NCI-H2196 (cell line): ENCODE measurements around the gene USP34.
"Not testable (repeated sequence)": the region's sequence is repeated elsewhere in the genome, so short reads cannot be mapped to it uniquely, and the experiment has no call there.

Experiments
- DNase-seq: peaks from one replicate; lab custom pipeline; 2025; ENCODE audit not compliant: unreplicated experiment; lab: John Stamatoyannopoulos, UW

Gene USP34

GRCh38 chr2:61461404-61461803 is 9.5 kb downstream of the USP34 start:
- DNase-seq = no peak

GRCh38 chr2:61460163-61460562 is 10.7 kb downstream of the USP34 start:
- no peak for DNase-seq

GRCh38 chr2:61456746-61457420 is 14.0 kb downstream of the USP34 start:
- no peak for DNase-seq

- DNase-seq = no peak
Measured at GRCh38 chr2:61456070-61456745, 14.7 kb downstream of the USP34 start.

GRCh38 chr2:61454972-61455371 is 15.9 kb downstream of the USP34 start:
- DNase-seq = not testable (repeated sequence)

- no peak for DNase-seq
Measured at GRCh38 chr2:61454383-61454782, 16.5 kb downstream of the USP34 start.

GRCh38 chr2:61452392-61452791 is 18.5 kb downstream of the USP34 start:
- DNase-seq = no peak

GRCh38 chr2:61451178-61451577 is 19.7 kb downstream of the USP34 start:
- no peak for DNase-seq

- no peak for DNase-seq
Measured at GRCh38 chr2:61450144-61450543, 20.7 kb downstream of the USP34 start.

GRCh38 chr2:61448229-61448628 is 22.7 kb downstream of the USP34 start:
- DNase-seq = no peak

- not testable (repeated sequence) for DNase-seq
Measured at GRCh38 chr2:61446971-61447370, 23.9 kb downstream of the USP34 start.

GRCh38 chr2:61443342-61444041 is 27.4 kb downstream of the USP34 start:
- DNase-seq = no peak

GRCh38 chr2:61439241-61440002 is 31.5 kb downstream of the USP34 start:
- peak; percentile 54 for DNase-seq

- DNase-seq = no peak
Measured at GRCh38 chr2:61438670-61439069, 32.2 kb downstream of the USP34 start.

GRCh38 chr2:61437170-61437569 is 33.7 kb downstream of the USP34 start:
- no peak for DNase-seq

- DNase-seq = no peak
Measured at GRCh38 chr2:61436092-61436491, 34.8 kb downstream of the USP34 start.

GRCh38 chr2:61435291-61435690 is 35.6 kb downstream of the USP34 start:
- DNase-seq = no peak

GRCh38 chr2:61434314-61434713 is 36.6 kb downstream of the USP34 start:
- DNase-seq = no peak

GRCh38 chr2:61433606-61434005 is 37.3 kb downstream of the USP34 start:
- no peak for DNase-seq

GRCh38 chr2:61432990-61433389 is 37.9 kb downstream of the USP34 start:
- no peak for DNase-seq

GRCh38 chr2:61431345-61431744 is 39.5 kb downstream of the USP34 start:
- DNase-seq = no peak
